HEK293 (cell line): ENCODE data around the gene PCDH9.

Source experiments
- PRDM10 ChIP-seq: fragments of 450-650 bp; formaldehyde crosslinking; IDR thresholded peaks from 2 replicates; pipeline ENCODE4 v1.5.1; 2016; ENCODE audit warnings: missing biosample characterization, missing genetic modification characterization
- PRDM6 ChIP-seq: fragments of 450-650 bp; formaldehyde crosslinking; IDR thresholded peaks from 2 replicates; pipeline ENCODE4 v1.5.1; 2017; ENCODE audit warnings: missing biosample characterization, missing genetic modification characterization
- ZBTB7A ChIP-seq: fragments of 450-650 bp; formaldehyde crosslinking; IDR thresholded peaks from 2 replicates; pipeline ENCODE4 v1.5.1; 2016; ENCODE audit warnings: low read depth, missing biosample characterization, missing genetic modification characterization
- ZNF324 ChIP-seq: fragments of 450-650 bp; formaldehyde crosslinking; IDR thresholded peaks from 2 replicates; pipeline ENCODE4 v1.5.1; 2016; ENCODE audit warnings: missing biosample characterization, missing genetic modification characterization
- ZNF335 ChIP-seq: fragments of 450-650 bp; formaldehyde crosslinking; conservative IDR thresholded peaks from 2 replicates; pipeline ENCODE4 v1.5.1; 2016; ENCODE audit warnings: missing biosample characterization, missing genetic modification characterization
- ZNF391 ChIP-seq: fragments of 450-650 bp; formaldehyde crosslinking; IDR thresholded peaks from 2 replicates; pipeline ENCODE4 v1.5.1; 2016; ENCODE audit warnings: low read depth, missing biosample characterization, missing genetic modification characterization, borderline replicate concordance
- ZNF501 ChIP-seq: fragments of 450-650 bp; formaldehyde crosslinking; IDR thresholded peaks from 2 replicates; pipeline ENCODE4 v1.5.1; 2016; ENCODE audit warnings: missing biosample characterization, missing genetic modification characterization
- ZNF518A ChIP-seq: fragments of 450-650 bp; formaldehyde crosslinking; conservative IDR thresholded peaks from 2 replicates; pipeline ENCODE4 v1.5.1; 2016; ENCODE audit warnings: low read depth, missing biosample characterization, missing genetic modification characterization
- ZNF521 ChIP-seq: fragments of 450-650 bp; formaldehyde crosslinking; IDR thresholded peaks from 2 replicates; pipeline ENCODE4 v1.5.1; 2017; ENCODE audit warnings: missing biosample characterization, mild to moderate bottlenecking, missing genetic modification characterization
- ZNF792 ChIP-seq: fragments of 450-650 bp; formaldehyde crosslinking; IDR thresholded peaks from 2 replicates; pipeline ENCODE4 v1.5.1; 2016; ENCODE audit warnings: missing biosample characterization, missing genetic modification characterization
- ZNF843 ChIP-seq: fragments of 450-650 bp; formaldehyde crosslinking; IDR thresholded peaks from 2 replicates; pipeline ENCODE4 v1.5.1; 2016; ENCODE audit warnings: missing biosample characterization, missing genetic modification characterization
- TF ChIP-seq, protein P1 (sequence below): fragments of 450-650 bp; formaldehyde crosslinking; IDR thresholded peaks from 2 replicates; pipeline ENCODE4 v1.5.1; 2016; ENCODE audit warnings: missing biosample characterization, missing genetic modification characterization
- TF ChIP-seq, protein P2 (sequence below): fragments of 450-650 bp; formaldehyde crosslinking; IDR thresholded peaks from 2 replicates; pipeline ENCODE4 v1.5.1; 2017; ENCODE audit warnings: missing biosample characterization, mild to moderate bottlenecking, missing genetic modification characterization, moderate library complexity
- TF ChIP-seq, protein P3 (sequence below): fragments of 450-650 bp; formaldehyde crosslinking; IDR thresholded peaks from 2 replicates; pipeline ENCODE4 v1.5.1; 2017; ENCODE audit warnings: missing biosample characterization, missing genetic modification characterization

PCDH9 gene

DNA sequence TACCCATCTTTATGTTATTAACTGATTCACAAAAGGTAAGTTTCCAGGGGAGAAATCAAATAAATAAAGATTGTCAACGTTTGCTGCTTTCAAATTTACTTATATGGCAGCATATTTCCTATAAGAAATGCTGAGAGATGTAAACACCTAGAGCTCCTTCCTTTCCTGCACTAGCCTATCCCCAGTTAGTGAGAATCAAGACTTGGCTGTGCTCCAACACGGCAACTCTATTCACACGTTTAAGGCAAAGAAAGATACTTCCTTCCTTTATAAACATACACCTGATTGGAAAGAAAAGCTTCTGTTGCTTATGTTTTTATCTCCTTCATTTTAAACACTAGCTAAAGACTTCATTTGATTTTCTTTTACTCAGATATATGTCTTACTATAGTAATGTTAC, 107.0 kb downstream of the PCDH9 start (continued):
- TF ChIP-seq PRDM10 (tag by site-specific recombination) (no peak), ZNF335 (tag by site-specific recombination) (no peak), ZNF792 (tag by site-specific recombination) (no peak), ZNF518A (no peak), ZNF391 (no peak), ZBTB7A (tag by site-specific recombination) (no peak), ZNF501 (tag by site-specific recombination) (no peak), ZNF324 (no peak), ZNF521 (no peak), ZNF843 (tag by site-specific recombination) (no peak), PRDM6 (tag by site-specific recombination) (no peak)
- TF ChIP-seq, protein P1, sequence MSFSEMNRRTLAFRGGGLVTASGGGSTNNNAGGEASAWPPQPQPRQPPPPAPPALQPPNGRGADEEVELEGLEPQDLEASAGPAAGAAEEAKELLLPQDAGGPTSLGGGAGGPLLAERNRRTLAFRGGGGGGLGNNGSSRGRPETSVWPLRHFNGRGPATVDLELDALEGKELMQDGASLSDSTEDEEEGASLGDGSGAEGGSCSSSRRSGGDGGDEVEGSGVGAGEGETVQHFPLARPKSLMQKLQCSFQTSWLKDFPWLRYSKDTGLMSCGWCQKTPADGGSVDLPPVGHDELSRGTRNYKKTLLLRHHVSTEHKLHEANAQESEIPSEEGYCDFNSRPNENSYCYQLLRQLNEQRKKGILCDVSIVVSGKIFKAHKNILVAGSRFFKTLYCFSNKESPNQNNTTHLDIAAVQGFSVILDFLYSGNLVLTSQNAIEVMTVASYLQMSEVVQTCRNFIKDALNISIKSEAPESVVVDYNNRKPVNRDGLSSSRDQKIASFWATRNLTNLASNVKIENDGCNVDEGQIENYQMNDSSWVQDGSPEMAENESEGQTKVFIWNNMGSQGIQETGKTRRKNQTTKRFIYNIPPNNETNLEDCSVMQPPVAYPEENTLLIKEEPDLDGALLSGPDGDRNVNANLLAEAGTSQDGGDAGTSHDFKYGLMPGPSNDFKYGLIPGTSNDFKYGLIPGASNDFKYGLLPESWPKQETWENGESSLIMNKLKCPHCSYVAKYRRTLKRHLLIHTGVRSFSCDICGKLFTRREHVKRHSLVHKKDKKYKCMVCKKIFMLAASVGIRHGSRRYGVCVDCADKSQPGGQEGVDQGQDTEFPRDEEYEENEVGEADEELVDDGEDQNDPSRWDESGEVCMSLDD (tag by site-specific recombination) = no peak
- TF ChIP-seq, protein P2, sequence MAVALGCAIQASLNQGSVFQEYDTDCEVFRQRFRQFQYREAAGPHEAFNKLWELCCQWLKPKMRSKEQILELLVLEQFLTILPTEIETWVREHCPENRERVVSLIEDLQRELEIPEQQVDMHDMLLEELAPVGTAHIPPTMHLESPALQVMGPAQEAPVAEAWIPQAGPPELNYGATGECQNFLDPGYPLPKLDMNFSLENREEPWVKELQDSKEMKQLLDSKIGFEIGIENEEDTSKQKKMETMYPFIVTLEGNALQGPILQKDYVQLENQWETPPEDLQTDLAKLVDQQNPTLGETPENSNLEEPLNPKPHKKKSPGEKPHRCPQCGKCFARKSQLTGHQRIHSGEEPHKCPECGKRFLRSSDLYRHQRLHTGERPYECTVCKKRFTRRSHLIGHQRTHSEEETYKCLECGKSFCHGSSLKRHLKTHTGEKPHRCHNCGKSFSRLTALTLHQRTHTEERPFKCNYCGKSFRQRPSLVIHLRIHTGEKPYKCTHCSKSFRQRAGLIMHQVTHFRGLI (tag by site-specific recombination) = no peak
- TF ChIP-seq, protein P3, sequence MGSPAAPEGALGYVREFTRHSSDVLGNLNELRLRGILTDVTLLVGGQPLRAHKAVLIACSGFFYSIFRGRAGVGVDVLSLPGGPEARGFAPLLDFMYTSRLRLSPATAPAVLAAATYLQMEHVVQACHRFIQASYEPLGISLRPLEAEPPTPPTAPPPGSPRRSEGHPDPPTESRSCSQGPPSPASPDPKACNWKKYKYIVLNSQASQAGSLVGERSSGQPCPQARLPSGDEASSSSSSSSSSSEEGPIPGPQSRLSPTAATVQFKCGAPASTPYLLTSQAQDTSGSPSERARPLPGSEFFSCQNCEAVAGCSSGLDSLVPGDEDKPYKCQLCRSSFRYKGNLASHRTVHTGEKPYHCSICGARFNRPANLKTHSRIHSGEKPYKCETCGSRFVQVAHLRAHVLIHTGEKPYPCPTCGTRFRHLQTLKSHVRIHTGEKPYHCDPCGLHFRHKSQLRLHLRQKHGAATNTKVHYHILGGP (tag by site-specific recombination) = no peak
